NOMO-1 treated with dmso at 0.1 percent for 144 hours (cell line): ENCODE data around the gene NKAIN1.

Experiments used
- DNase-seq: peaks from one replicate; lab custom pipeline; 2025; ENCODE audit not compliant: unreplicated experiment; lab: John Stamatoyannopoulos, UW

The NKAIN1 gene

DNA sequence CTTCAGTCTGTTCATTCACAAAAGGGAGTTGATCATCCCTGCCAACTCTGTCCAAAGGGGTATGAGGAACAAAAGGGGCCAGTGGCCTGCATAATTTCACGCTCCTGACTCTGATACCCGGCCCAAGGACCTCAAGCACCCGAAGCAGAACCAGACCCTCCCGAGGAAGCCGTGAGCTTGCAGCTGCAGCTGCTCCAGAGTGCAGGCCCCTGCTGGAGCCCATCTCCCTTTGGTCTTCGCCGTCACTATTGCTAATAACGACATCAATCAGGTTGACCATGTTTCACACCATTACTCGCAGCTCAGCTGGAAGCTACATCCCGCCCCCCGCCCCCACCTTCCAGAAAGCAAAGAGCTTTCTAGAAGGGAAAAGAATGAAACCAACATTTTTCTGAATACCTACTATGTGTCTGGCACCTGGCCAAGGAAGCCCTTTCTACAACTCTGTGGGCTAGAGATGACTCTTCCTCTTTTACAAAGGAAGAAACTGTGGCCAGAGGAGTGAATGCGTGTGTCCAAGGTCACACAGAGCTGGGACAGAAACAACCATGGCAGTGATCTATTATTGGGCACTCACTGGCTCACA lies 5.5 kb downstream of the NKAIN1 start:
- no peak for DNase-seq

DNA sequence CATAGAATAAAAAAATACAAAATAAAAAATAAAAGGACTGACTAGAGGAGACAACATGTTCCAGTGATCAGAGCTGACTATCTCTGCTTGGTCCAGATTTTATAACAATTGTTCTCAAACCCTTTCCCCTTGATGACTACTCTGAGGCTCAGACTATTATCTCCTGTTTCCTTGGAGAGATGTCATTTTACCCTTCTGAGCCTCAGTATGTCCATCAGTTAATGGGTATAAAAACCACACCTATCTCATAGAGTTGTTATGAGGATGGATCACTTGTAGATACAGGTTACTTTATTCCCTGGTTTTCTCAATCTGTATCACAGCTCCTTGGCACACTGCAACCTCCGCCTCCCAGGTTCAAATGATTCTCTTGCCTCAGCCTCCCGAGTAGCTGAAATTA lies 7.0 kb downstream of the NKAIN1 start:
- no peak for DNase-seq

DNA sequence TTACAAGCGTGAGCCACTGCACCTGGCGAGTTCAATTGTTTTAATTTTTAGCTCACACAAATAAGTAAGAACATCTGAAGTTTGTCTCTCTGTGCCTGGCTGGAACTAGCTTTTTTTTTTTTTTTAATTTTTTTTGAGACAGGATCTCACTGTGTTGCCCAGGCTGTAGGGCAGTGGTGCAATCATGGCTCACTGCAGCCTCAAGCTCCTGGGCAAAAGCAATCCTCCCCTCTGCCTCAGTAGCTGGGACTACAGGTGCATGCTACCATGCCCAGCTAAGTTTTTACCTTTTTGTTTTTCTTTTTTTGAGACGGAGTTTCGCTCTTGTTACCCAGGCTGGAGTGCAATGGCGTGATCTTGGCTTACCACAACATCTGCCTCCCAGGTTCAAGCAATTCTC lies 7.9 kb downstream of the NKAIN1 start:
- no peak for DNase-seq

DNA sequence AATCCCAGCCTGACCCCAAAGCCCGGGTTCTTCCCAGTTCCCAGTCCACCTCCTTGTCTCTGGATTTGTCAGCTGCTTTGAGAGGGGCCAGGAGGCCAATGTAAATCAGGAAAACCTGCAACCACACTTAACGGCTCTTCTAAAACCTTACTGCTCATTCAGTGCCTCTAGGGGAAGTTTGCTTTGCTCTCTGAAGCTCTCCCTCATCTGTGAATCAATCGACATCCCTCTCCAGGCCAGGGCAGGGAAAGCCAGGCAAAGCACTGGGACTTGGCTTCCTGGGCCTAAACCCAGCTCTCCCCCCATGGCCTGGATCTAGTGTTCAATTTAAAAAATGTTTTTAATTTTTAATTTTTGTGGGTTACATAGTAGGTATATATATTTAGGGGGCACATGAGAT lies 9.3 kb downstream of the NKAIN1 start:
- DNase-seq: no peak

DNA sequence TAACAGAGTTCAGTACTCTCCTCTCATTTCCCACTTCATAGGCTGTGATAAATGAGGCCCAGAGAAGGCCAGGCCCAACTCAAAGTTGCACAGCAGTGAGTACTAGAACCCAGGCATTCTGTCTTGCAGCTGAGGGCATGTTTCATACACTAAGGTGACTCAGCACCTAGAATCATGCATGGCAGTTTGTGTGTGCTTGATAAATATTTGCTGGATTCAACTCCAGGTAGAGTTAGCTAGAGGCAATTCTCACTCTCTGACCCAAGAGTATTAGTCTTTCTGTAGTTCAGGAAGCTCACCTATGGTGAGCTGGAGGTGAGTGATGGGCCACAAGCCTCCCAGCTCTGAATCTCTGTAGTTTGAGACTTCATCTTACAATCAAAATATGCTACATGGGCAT lies 10.7 kb downstream of the NKAIN1 start:
- DNase-seq: no peak

DNA sequence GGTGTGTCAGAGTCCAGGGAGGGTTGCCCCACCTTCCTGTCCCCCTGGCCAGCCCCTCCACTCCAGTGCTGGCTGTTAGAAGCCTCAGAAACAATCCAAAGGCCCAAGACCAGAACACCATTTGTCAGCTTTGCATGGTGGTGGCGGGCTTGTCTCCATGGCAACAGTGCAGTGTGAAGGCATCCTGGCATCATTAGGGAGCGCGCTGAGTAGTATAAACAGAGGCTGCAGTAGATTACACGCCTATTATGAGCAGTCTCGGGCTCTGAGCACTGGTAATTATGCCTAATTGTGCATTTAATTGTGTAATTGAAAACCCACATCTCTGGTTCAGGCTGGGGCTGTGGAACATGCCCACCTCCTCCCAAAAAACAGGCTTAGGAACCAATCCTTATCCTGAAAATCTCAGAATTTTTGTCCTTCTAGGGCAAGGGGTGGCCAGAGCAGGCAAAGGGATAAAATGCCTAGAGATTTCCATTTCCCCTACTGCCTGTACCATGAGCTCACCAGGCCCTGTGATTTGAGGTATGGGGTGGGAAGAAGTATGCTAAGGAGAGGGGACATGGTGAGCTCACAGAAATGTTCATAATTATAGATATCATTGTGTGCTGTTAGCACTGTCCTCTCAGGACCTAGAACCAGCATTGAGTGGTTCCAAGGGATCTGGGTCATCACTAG lies 11.7 kb downstream of the NKAIN1 start:
- DNase-seq: no peak

DNA sequence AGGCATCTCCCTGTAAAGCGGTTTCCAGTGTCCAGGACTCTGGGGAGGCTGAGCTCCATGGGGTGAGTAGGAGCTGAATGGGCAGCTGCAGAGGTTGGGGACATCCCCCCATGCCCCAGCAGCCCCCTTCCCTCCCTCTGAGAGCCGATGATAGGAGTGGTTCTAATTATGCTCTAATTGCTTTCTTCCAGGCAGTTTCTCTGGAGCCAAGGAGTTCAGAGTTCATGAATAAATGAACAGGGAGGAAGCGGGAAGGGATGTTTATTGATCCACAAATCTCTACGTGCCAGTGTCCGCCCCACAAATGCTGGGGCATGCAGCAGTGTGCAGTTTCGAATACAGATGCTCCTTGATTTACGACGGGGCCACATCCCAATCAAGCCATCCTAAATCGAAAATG lies 15.6 kb downstream of the NKAIN1 start:
- DNase-seq: no peak

DNA sequence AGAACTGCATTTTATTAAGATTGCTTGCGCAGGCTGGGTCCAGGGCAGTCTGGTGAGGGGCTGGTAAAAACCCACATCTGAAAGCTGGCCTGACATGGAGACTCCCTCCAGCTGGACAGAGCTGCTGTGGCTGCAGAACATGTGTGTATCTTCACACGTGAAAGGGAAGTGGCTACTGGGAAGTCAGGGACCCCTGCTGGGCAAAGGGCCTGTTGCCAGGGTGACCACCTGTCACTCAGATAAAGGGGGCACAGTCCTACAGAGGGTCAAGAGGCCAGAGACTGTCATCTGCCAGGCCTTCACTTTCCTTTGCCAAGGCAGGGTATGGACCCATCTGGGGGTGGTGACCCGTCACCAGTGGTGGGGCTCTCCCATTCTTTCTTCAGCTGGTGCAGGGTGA lies 17.5 kb downstream of the NKAIN1 start:
- DNase-seq: no peak

DNA sequence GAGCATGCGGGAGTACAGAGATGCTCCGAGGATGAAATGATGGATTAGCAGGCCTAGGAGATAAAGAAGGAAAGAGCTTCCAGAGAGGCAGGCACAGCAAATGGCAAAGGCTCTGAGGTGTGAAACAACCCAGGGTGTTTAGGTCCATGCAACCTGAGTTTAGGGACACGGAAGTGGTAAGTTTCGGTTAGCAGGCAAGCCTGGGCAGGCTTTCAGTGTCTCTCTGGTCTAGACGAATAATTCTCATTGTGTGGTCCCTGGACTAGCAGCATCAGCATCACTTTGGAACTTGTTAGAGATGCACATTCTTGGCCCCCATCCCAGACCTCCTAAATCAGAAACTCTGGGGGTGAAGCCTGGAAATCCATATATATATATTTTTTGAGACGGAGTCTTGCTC lies 18.6 kb downstream of the NKAIN1 start:
- DNase-seq: no peak

DNA sequence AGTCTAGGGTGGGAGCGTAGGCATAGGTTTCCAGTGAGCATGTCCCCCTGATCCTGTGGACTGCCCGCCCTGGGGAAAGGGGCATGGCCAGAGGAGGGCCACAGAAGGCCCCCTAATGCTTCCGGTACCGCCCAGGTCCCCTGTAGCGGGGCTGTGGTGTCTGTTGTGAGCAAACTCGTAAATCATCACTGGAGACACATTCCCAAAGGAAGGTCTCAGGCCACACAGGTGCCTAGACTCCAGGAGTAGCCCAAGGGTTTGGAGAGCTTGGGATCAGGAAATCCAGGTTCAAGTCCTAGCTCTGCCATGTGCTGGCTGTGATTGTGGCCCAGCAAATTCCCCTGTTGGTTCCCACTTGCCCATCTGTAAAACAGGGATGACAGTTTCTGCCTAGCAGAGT lies 20.2 kb downstream of the NKAIN1 start:
- DNase-seq: no peak

DNA sequence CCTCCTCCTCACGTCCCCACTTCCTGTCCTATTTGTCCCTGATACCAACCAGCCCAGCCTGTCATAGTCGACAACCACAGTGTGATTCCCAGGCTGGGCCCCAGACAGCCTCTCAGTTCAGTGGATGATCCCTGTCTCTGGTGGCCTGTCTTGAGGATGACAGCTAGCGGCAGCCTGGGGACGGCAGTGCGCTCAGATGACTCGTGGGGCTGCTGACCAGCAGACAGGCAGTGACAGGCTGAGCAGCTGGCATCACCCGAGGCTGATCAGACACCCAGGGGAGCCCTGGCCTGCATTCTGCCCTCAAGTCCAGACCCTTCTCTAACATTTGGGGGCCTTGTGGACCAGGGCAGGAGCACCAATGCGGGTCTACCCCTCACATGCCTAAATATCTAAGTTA lies 21.0 kb downstream of the NKAIN1 start:
- DNase-seq: no peak

DNA sequence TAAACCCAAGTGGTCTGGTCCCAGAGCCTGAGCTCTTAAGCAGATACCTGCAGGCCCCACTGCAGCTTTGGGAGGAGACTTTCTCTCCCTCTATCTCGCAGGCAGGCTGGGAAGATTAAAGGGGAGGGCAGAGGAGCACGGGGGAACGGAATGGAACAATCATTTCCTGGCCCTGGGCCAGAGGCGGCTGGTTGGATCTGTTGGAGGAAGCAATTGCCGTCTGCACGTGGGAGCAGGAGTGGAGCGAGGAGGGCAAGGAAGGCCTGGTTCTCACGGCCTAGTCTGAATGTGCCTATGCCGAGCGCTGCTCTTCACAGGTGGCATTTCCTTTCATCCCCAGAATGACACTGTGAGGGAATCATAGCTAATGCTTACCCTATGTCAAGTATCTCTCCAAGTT lies 23.7 kb downstream of the NKAIN1 start:
- no peak for DNase-seq

DNA sequence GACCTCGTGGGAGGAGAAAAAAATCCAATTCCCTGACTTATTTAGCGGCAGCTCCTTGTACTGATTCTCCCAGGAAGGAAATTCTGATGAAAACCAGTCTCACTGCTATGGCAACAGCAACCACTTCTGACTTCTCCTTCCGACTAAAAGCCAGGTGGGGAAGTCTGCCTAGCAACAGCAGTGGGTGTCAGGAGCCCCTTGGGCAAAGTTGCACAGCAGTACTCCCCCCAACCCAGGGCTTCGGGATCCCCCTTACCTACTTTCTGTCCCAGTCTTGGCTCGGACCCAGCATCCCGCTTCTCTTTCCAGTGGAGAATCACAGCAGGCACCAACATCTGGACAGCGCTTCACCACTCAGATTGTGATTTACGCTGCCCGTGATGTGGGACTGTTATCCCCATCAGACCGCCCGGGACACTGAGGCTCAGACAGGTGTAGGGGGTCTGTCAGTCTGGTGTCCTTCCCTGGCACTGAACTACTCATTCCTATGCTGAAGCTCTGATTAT lies 24.6 kb downstream of the NKAIN1 start:
- DNase-seq: no peak

DNA sequence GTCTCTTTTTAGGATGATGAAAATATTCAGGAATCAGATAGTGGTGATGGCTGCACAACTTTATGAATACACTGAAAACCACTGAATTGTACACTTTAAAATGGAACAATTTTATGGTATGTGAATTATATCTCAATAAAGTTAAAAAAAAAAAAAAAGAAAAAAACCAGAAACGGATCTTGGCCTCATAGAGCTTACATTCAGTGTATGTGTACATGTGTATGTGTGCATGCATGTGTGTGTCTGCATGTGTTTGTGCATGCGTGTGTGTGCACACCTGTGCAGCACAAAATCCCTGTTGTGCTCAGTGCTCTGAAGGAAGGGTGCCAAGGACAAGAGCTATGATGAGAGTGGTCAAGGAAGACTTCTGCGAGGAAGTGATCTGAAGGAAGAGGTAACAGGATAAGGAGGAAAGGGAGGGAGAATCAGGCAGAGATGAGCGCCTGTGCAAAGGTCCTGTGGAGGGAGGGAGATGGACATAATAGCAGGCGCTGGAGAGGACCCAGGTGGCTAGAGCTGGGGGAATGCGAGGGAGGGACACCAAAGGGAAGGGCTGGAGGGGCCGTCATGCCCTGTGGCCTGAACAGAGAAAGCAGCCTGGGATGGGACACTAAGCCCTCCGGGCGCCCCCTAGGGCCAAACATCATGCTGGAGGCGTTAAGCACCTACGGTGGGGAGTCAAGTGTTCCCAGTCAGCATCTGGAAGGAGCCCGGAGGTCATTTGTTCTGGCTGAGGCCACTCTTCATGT lies 25.2 kb downstream of the NKAIN1 start:
- no peak for DNase-seq

DNA sequence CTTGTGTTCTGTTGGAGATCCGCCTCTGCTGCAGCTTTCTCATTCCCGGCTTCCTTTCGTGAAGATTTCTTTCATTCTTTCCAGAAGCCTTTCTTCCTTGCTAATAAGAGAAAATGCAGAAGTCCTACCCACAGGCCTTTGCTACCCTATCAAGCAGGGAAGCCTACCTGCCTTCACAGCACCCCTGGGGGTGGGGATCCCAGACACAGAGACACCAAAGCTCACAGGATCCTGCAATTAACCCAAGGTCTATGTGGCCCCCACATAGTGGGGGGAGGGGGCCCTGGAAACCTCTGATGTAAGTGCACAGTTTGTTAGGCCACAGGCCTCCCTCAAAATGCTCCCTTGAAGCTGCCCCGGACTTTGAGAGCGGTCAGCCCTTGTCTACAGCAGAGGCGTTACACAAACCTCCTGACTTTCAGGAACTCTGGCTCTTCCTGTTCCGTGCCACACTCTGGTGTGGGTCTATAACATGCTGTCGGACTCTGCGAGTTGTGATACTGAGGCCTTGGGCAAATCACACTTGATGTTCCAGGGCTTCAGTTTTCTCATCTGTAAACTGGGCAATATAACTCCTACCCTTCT lies 31.2 kb downstream of the NKAIN1 start:
- no peak for DNase-seq

DNA sequence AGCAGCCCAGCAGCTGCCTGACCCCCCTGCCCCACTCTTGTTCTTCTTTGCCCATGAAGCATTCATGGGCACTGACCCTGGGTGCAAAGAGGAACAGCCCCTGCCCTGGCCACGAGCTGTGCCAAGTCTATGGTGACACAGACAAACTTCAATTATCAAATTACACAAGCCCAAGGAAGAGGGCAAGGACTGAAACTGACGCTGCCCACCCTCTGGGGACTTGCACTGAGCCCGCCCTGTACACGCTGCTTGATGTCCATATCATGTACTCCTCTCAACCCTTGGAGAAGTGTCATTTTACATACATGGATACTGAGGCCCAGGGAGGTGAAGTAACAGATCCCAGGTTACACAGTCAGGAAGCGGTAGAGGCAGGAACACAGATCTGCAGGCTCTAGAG lies 32.1 kb downstream of the NKAIN1 start:
- DNase-seq: no peak

DNA sequence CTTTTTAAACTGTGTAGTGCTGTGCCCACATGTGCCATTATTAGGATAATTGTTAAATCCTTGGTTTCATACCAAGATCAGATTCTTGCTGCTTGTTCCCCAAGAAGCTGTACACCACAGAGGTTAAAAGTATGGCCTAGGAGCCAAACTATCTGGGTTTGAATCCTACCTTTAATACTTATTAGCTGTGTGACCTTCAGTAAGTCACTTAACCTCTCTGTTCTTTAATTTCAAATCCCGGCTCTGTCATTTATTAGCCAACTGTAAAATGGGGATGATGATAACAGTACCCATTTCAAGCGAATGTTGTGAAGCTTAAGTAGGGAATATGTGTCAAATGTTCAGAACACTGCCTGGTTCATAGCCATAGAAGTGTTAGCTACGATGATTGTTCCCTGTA lies 32.6 kb downstream of the NKAIN1 start:
- DNase-seq: no peak

DNA sequence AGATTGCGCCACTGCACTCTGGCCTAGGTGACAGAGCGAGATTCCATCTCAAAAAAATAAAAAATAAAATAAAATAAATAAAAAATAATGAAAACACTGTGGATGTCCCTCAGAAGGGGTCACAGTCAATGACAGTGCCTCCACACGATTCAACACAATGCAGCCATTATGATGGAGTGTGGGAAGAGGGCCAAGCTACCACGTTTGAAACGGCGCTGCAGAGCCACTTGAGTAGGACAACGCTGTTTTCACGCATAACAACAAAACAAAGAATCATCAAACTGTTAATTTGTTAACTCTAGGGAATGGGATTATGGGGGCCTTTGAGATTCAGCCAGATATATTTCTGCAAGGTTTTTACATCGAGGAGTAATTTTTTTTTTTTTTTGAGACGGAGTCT lies 36.5 kb downstream of the NKAIN1 start:
- DNase-seq: no peak

DNA sequence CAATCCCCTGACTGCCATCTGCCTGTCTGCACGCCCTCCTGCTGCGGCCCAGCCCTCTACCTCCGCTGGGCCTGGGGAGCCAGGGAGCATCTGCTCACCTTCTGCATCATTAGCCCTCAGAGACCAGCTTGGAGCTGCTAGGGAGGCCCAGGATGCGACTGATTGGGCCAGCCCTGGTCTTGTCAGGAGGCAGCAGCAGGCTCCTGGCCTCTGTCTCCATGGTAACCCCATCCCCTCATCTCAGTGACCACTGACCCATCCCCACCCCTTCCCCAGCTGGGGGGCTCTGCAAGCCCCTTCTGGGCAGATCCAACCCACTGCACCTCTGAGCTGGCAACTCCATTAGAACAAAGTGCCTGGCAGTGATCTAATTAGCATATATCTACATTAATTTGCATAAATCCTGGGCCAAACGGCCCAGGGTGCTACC lies 37.7 kb downstream of the NKAIN1 start:
- no peak for DNase-seq

DNA sequence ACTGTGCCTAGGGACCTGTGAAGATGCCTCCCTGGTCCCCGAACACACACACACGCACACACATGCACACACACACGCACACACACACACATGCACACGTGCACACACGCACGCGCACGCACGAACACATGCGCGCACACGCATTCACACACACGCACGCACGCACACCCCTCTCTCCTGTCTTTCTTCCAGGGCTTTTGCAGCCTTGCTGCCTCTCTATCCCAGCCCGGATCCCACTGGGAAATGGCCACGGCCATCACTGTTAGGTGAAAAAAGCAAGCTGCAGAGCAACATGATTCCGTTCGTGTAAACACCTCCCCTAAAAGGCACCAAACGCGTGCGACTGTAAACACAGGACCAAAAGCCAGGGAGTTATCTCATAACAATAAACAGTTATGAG lies 39.7 kb downstream of the NKAIN1 start:
- no peak for DNase-seq

DNA sequence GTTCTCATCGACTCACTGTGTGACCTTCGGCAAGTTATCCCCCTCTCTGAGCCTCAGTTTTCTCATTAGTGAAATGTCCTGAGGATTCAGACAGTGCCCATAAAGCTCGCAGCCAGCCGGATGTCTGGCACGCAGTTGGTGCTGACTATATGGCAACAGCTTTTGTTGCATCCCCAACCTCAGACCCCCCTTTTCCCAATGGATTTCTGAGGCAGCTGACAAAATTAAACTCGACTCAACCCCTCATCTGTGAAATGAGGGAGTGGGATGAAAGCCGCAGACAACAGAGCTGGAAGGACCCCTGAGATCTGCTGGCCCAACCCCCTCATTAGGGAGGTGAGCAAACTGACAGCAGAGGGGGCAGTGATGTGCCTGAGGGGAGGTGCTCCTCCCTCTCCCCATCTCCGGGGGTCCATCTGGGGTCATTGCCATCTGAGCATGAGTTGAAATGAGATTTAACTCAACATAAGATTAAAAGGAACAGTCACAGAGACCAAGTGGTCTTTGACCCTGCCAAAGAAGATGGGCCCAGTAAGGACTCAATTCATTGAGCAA lies 40.4 kb downstream of the NKAIN1 start:
- DNase-seq: no peak

DNA sequence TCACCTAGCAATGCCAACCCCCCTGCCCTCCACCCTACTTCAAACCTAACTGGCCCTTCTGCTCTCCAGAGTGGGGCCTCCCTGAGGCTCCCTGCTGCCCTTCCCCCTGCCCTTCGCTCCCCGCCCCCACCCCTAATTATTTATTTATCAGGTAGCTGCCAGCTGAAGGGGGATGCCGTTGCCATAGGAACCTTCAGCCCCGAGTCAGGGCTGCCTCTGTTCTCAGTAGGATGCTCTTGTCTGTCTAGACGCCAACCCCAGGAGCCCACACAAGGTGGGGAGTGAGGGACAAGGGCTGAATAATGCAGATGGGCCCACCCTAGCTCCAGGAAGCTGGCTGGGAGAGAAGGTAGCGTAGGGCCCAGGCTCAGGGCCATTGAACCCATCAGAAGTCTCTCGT lies 41.1 kb downstream of the NKAIN1 start:
- no peak for DNase-seq
